OCI-LY7 (cell line): ENCODE data around the gene ZFR2. TPM values are rescaled to one million over a fixed set of nuclear protein-coding genes. Genes with fewer than 3 reads are reported as not detected.

ENCODE experiments used
- BruUV-seq: library from RNA; stranded (reverse); fragments of 400-500 nt; replicated peaks from 2 replicates; lab custom pipeline; 2021; lab: Mats Ljungman, UMichigan
- CTCF ChIA-PET: fragments of 300-600 bp; sonication (Branson Sonifier 250); formaldehyde crosslinking; loops from one replicate; lab custom pipeline; 2022; ENCODE audit warnings: antibody characterized with exemption; ENCODE audit not compliant: unreplicated experiment; lab: Charles Lee
- POLR2A ChIA-PET: fragments of 300-600 bp; sonication (Branson Sonifier 250); formaldehyde crosslinking; loops from one replicate; lab custom pipeline; 2022; ENCODE audit warnings: antibody characterized with exemption; lab: Charles Lee
- DNase-seq: peaks from one replicate; pipeline ENCODE4 v3.0.0-alpha.2; 2015; ENCODE audit warnings: low spot score
- H2AFZ ChIP-seq: fragments of 200-600 bp; sonication (generic), shearing (Covaris generic); 2 replicates; pipeline ENCODE4 v1.6.1; 2014; ENCODE audit warnings: mild to moderate bottlenecking, antibody characterized with exemption, low read length, moderate library complexity
- H3K27ac ChIP-seq: fragments of 200-600 bp; sonication (generic); 2 replicates; pipeline ENCODE4 v1.5.1; 2014; ENCODE audit warnings: mixed run types, low read depth, mild to moderate bottlenecking, moderate library complexity, low read length, inconsistent platforms; ENCODE audit not compliant: poor library complexity, severe bottlenecking
- H3K36me3 ChIP-seq: fragments of 200-600 bp; sonication (generic); 2 replicates; pipeline ENCODE4 v1.6.1; 2014; ENCODE audit warnings: mild to moderate bottlenecking, antibody characterized with exemption, low read length, moderate library complexity, mixed read lengths; ENCODE audit not compliant: insufficient read depth
- H3K4me1 ChIP-seq: fragments of 200-600 bp; sonication (generic); 2 replicates; pipeline ENCODE4 v1.5.1; 2014; ENCODE audit warnings: mild to moderate bottlenecking, low read length; ENCODE audit not compliant: insufficient read depth, poor library complexity, severe bottlenecking
- H3K4me2 ChIP-seq: fragments of 200-600 bp; sonication (generic); 2 replicates; pipeline ENCODE4 v1.6.1; 2014; ENCODE audit warnings: mild to moderate bottlenecking, low read length
- H3K4me3 ChIP-seq: fragments of 200-600 bp; sonication (generic); 2 replicates; pipeline ENCODE4 v1.5.1; 2014; ENCODE audit warnings: mild to moderate bottlenecking, low read depth, low read length; ENCODE audit not compliant: poor library complexity, severe bottlenecking
- H3K79me2 ChIP-seq: fragments of 200-600 bp; sonication (generic); 2 replicates; pipeline ENCODE4 v1.6.1; 2016; ENCODE audit warnings: low read depth, mild to moderate bottlenecking, low read length, moderate library complexity, mixed read lengths; ENCODE audit not compliant: insufficient read depth
- H3K9me2 ChIP-seq: fragments of 200-600 bp; sonication (generic); 2 replicates; pipeline ENCODE4 v1.6.1; 2016; ENCODE audit warnings: mild to moderate bottlenecking, low read length, mixed read lengths; ENCODE audit not compliant: insufficient read depth
- H3K9me3 ChIP-seq: fragments of 200-600 bp; sonication (generic); 2 replicates; pipeline ENCODE4 v1.6.1; 2014; ENCODE audit warnings: mild to moderate bottlenecking, mixed run types, low read length, mixed read lengths
- H4K20me1 ChIP-seq: fragments of 200-600 bp; sonication (generic); 2 replicates; pipeline ENCODE4 v1.6.1; 2014; ENCODE audit warnings: mild to moderate bottlenecking, antibody characterized with exemption, low read length, moderate library complexity, mixed read lengths; ENCODE audit not compliant: insufficient read depth
- CTCF ChIP-seq: fragments of 200-600 bp; sonication (generic); conservative IDR thresholded peaks from 2 replicates; pipeline ENCODE4 v1.5.1; 2014; ENCODE audit warnings: mild to moderate bottlenecking, antibody characterized with exemption, low read length, moderate library complexity, mixed read lengths
- EZH2phosphoT487 ChIP-seq: fragments of 200-600 bp; sonication (generic); IDR thresholded peaks from 2 replicates; pipeline ENCODE4 v1.6.1; 2018; ENCODE audit warnings: low read depth, borderline replicate concordance, mild to moderate bottlenecking, mixed run types, antibody characterized with exemption, low read length, moderate library complexity, mixed read lengths
- intact Hi-C: fragments of 100-400 bp; cut with micrococcal nuclease; formaldehyde crosslinking; loops from one replicate; pipeline ENCODE4 v1.10.0; 2022; ENCODE audit not compliant: unreplicated experiment
- total RNA-seq, 2 experiments: library from RNA; depleted of rRNA in 1 of 2; stranded (reverse); fragments of >200 nt in 1 of 2; shearing (Covaris generic) in 1 of 2; gene quantifications; 2 replicates each; pipeline ENCODE4 v1.2.3, GENCODE V29; 2014 to 2022

Gene ZFR2
- total RNA-seq, 2 experiments from 2014 or later, result not detected

DNA sequence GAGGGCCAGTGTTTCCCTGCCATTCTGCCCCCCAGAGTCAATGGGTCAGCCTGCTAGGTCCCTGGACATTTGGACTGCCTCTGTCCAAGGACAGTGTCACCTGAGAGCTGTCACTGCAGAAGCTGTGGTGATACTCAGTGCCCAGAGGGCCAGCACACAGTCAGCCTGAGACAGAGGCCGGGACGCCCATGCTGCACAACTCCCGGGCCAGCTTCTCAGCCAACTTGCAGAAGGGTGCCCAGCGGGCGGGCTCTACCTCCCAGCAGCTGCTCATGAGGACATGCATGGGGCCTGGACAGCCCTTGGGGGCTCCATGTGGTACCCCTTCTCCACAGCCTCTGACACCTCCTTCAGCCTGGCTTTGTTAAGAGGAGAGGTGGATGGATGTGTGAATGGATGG, 93.0 kb downstream of the ZFR2 start:
- ChIA-PET CTCF (no interaction called here), POLR2A (no interaction called here)
- Histone ChIP-seq H3K9me2 (no peaks in the 10 kb centered on the region), H3K9me3 (no peaks in the 10 kb centered on the region), H3K27ac (no peak overlapping the region), H3K4me3 (no peak overlapping the region), H2AFZ (no peak overlapping the region), H3K4me1 (no peaks in the 10 kb centered on the region), H3K79me2 (no peaks in the 10 kb centered on the region), H3K4me2 (no peak overlapping the region), H3K36me3 (no peaks in the 10 kb centered on the region), H4K20me1 (no peaks in the 10 kb centered on the region)
- TF ChIP-seq CTCF (no peak), EZH2phosphoT487 (no peak)
- no TSS peak for BruUV-seq
- DNase-seq, result no peak
- intact Hi-C loops, result no loop called here

DNA sequence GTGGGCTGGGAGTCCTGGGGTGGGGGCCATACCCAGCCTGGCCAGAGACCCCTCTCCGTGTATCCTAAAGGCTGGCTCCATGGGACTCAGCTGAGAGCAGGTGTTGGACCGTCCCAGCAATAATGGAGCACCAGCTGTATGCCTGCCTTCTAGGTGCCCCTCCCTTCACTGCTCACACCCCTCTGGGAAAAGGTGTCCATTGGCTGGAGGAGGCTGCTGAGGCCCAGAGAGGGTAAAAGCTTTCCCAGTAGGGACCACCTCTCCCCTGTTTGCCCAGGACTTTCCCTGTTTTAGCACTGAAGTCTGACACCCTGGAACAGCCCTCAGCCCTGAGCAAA, 93.5 kb downstream of the ZFR2 start:
- Histone ChIP-seq H2AFZ (no peak overlapping the region), H3K9me2 (no peaks in the 10 kb centered on the region), H3K79me2 (no peaks in the 10 kb centered on the region), H3K4me3 (no peak overlapping the region), H3K4me2 (no peak overlapping the region), H4K20me1 (no peaks in the 10 kb centered on the region), H3K9me3 (no peaks in the 10 kb centered on the region), H3K27ac (no peak overlapping the region), H3K36me3 (no peaks in the 10 kb centered on the region), H3K4me1 (no peaks in the 10 kb centered on the region)
- BruUV-seq, result no TSS peak
- ChIA-PET POLR2A (no interaction called here), CTCF (no interaction called here)
- no peak for TF ChIP-seq EZH2phosphoT487
- no peak for TF ChIP-seq CTCF
- intact Hi-C loops, result no loop called here
- DNase-seq, result no peak

GRCh38 chr19:3774621-3775373, 94.0 kb downstream of the ZFR2 start:
- H4K20me1 ChIP-seq, result no peaks in the 10 kb centered on the region
- no TSS peak for BruUV-seq
- H3K4me3 ChIP-seq, result no peak overlapping the region
- no peak for TF ChIP-seq EZH2phosphoT487
- no peak for TF ChIP-seq CTCF
- ChIA-PET CTCF (interaction anchor here (0.6 kb wide), 1 partner anchor 54 kb away, joined by 11 read pairs; no protein-coding TSS in a partner anchor), POLR2A (no interaction called here)
- no peak for DNase-seq
- H3K79me2 ChIP-seq, result no peaks in the 10 kb centered on the region
- no peaks in the 10 kb centered on the region for H3K9me3 ChIP-seq
- H3K4me1 ChIP-seq, result no peaks in the 10 kb centered on the region
- no peak overlapping the region for H3K4me2 ChIP-seq
- intact Hi-C loops, result no loop called here
- no peak overlapping the region for H2AFZ ChIP-seq
- no peaks in the 10 kb centered on the region for H3K9me2 ChIP-seq
- H3K27ac ChIP-seq, result no peak overlapping the region
- H3K36me3 ChIP-seq, result no peaks in the 10 kb centered on the region
